Kidney glomerular epithelial cell (primary cell): Measurements from ENCODE around the gene KRT9.
"Not testable (repeated sequence)": the region's sequence is repeated elsewhere in the genome, so short reads cannot be mapped to it uniquely, and the experiment has no call there.

Experiments
- DNase-seq: peaks from one replicate; lab custom pipeline; 2025; lab: John Stamatoyannopoulos, UW

Gene KRT9

DNA sequence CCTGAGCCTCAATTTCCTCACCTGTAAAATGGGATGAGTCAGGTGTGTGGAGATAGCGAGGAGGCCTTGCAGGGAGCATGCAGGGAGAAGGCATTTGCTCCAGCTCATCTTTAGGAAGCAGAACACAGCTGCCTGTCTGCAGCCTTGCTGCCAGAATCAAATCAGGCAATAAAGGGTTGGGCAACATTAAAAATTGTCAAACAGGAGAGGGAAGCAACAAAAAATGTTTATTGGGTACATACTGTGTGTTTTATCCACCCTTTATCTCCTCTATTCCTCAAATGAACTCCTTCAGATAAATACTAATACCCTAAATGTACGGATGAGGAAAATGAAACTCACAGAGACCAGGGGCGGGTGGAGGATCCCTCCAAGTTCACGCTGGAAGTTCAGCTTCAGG lies 28.5 kb upstream of the KRT9 start:
- no peak for DNase-seq

DNA sequence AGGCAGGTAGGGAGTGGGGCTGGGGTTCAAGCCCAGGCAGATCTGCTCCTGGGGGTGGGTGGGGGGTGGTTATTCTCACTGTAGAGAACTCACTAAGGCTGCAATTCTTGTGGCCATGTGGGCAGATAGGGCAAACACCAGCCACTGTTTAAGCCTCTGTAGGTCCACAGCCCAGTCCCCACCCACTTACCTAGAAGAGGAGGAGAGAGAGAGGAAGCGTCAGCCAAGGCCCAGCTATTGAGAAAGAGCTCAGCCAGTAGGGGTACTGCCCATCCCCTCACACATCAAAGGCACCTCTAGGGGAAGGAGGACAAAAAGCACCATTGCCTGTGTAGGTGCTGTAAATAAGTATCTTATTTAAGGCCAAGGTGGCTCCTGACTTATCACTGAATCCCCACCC lies 27.8 kb upstream of the KRT9 start:
- DNase-seq = no peak

DNA sequence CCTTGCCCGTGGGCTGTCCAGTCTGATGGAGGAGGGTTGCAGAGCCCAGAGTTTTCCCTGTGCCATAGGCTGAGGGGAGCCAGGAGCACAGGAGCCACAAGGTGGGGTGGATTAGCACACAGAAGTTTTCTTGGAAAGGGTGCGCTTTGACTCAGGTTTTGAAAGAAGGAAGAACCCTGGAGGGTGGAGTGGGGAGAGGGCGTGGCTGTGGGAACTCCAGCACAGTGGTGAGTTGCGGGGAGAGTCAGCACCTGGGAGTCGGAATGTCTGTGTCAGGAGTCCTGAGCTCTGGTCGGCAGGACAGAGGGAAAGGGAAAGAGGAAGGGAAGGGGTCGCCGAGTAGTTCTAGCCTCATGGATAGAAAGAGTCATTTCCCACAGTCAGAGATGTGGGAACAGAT lies 23.7 kb upstream of the KRT9 start:
- no peak for DNase-seq

DNA sequence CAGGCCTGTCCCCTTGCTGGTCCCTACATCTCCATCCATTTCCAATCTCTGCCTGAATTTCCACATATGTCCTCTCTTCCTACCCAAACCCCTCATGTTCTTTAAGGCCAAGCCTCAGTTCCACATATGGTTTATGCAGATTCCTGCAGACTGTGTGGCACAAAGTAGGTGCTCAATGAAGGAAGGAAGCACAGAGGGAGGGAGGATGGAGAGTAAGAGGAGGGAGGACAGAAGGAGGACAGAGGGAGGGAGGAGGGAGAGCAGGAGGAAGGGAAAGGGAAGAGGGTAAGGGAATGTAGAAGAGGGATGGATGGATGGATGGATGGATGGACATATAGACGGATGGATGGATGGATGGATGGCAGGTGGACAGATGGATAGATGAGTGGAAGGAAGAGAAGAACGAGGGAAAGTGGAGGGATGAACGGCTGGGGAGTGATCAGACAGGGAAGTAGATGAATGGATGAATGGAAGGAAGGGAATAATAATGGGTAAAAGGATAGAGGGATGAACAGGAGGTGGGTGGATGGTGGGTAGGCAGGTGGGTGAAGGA lies 22.6 kb upstream of the KRT9 start:
- no peak for DNase-seq

DNA sequence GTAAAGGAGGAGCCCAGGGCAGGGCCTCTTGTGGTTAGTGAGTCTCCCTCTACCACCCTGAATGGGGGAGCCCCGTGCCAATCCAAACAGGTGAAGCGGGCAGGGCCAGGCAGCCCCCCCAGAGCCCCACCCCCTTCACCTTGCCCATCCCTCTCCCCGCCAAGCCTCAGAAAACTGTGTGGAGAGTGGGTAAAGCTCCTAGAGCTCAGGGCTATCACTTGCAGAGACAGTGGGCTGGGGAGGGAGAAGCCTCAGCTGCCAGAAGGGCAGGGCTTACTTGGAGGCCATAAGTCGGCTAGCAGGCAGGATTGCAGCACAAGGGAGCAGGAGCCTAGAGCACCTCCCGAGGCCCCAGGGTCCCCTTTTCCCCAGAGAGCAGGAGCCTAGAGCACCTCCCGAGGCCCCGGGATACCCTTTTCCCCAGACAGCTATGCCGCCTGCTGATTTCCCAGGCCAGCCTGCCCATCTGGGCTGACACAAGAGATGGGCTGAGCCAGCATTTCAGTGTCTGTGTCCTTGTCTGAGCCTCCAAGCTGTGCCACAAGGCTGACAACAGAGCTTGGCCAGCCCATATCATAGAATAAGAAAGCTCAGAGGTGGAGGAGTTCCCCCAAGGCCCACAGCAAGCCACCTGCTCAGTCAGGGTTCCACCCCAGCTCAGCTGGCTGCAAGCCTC lies 21.6 kb upstream of the KRT9 start:
- DNase-seq = no peak

DNA sequence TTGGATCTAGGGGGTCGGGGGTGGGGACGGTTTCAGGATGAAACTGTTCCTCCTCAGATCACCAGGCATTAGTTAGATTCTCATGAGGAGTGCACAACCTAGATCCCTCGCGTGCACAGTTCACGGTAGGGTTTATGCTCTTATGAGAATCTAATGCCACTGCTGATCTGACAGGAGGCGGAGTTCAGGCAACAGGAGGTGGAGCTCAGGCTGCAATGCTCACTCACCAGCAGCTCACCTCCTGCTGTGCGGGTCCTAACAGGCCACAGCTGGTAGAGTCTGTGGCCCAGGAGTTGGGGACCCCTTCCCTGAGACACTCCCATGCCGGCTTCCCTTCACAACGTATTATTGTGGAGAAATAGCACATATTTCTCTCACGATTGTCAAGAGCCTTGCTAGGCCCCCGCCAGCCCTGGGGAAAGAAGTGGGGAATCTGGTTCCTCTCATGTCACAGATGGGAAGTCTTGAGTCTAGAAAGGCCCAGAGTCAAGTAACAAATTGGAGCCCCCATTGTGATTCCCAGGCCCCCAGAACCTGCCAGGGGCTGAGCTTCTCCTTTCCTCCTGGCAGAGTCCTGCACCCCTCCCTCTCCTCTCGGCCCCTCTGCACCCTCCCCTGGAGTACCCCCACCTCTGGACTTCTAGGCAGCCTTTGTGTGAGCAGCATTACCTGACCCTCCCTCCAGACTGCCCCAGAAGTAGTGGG lies 20.9 kb upstream of the KRT9 start:
- no peak for DNase-seq

DNA sequence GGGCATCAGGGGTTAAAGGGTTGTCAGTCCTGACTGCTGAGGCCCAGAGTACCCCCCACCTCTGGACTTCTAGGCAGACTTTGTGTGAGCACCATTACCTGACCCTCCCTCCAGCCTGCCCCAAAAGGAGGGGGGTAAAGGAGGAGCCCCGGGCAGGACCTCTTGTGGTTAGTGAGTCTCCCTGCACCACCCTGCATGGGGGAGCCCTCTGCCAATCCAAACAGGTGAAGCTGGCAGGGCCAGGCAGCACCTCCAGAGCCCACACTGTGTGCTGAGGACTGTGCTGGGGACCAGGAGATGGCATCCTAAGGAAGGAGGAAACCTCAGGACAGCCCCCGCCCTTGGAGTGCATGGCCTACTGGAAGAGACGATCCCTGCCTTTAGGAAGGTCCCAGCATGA lies 17.4 kb upstream of the KRT9 start:
- DNase-seq = no peak

DNA sequence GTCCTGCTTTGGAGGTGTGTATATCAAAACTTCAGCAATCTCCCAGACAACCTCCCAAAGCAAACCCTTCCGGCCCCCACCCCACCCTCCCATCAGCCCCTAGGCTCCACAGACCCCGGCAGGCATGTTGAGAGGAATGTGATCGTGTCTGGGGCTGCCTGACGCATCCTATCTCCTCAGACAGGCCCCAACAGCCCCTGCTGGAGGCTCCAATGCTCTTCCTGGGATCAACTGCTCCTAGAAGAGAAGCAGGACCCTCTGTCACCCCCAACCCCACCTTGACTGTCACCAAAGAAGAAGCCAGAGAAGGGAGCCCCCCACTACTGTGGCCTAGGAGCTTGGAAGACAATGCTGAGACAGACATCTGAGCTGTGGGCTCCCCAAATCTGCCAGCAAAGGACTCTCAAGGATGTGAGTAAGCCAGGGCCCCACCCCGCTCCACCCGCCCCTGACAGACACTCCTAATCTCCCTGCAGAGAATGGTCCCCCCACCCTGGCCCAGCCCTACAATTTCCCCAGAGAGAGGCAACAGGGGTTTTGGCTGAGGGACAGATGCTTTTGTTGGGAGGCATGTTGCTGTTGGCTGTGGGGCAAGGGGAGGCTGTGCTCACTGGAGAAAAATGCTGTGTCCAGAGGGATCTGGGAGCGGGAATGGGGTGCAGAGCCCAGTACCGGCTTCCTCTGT lies 16.4 kb upstream of the KRT9 start:
- DNase-seq = no peak

DNA sequence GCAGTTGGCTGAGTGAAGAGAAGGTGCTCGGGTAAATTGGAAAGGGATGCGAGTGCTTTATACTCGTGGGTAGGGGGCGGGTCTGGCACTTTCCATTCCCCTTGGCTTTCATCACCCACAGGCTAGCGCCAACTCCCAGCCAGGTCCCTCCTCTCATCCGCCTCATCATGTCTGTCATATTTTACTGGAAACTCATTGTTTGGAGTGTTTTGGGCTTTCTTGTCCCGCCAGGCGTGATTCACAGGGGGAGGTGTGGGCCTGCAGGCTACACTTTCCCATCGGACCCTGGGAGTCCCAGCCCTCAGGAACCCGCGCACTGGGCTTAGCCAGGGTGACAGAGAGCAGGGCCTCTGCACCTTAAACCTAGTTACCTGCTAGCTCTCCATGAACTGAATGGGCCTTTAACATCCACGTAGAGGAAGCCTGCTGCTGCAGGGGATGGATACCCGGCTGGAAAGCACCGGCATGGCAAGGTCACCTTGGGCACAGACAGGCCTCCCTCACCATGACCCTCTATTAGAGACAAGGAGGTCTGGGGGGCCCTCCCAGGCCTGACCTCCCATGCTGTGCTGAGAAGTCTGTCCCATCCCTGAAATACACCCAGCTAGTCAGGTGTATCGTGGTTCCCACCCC lies 15.1 kb upstream of the KRT9 start, which contains the start of gene KRT14:
Gene KRT14 (minus strand): TSS at position 33 of the 633 bp plus-strand sequence. CDS start 61 bp downstream, outside the sequence.
- DNase-seq = no peak

DNA sequence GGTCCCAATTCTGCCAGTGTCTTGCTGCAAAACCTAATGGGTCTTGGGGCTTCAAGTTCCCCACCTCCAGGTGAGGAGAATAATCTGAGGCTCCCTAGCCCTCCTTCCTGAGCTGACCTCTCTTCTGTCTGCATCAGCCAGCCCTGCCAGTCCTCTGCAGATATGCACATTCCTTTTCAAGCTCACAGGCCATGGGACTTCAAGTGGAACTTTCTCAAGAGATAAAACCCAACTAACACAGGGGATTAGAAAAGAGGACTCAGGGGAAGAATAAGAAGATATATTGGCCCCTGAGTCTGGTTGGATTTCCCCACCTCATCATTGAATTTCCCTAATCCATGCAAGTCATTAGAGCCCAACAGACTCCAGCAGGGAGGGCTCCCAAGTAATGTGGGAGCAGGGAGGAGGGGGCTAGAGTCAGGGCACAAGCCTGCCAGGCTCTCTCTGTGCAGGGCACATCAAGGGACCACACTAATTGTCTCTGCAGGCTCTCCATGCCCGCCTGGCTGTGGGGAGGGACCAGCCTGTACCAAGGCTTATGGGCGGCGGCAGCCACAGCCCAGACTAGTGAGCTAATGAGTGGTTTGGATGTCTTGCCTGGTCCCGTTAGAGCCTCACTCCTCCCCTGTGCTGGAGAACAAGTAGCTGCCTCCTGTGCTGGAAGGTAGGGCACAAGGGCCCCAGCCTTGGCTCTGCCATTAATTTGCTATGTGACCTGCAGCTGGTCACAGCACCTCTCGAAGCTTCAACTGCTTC lies 13.6 kb upstream of the KRT9 start:
- no peak for DNase-seq

DNA sequence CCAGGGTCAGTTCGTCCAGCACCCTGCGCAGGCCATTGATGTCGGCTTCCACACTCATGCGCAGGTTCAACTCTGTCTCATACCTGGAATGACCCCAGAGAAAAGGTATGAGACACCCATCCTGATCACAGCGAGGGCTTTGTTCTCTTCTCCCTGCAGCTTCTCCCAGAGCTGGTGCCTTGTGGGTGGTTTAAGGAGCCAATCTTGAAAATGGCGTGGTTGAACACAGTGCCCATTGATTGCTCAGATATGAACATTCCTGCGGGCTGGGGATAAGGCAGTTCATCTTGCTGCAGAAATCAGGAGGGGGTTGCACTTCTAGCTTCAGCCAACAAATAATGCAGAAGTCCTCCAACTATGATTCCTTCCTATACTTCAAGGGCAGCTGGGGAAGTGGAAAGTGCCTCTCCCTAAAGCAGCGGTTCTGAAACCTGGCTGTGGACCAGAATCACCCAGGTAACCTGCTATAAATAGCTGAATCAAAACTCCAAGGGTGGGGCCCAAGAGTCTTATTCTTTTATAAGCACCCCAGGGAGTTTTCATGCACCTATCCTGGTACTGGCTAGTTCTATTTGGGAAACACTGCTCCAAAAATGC lies 12.6 kb upstream of the KRT9 start:
- DNase-seq = not testable (repeated sequence)

DNA sequence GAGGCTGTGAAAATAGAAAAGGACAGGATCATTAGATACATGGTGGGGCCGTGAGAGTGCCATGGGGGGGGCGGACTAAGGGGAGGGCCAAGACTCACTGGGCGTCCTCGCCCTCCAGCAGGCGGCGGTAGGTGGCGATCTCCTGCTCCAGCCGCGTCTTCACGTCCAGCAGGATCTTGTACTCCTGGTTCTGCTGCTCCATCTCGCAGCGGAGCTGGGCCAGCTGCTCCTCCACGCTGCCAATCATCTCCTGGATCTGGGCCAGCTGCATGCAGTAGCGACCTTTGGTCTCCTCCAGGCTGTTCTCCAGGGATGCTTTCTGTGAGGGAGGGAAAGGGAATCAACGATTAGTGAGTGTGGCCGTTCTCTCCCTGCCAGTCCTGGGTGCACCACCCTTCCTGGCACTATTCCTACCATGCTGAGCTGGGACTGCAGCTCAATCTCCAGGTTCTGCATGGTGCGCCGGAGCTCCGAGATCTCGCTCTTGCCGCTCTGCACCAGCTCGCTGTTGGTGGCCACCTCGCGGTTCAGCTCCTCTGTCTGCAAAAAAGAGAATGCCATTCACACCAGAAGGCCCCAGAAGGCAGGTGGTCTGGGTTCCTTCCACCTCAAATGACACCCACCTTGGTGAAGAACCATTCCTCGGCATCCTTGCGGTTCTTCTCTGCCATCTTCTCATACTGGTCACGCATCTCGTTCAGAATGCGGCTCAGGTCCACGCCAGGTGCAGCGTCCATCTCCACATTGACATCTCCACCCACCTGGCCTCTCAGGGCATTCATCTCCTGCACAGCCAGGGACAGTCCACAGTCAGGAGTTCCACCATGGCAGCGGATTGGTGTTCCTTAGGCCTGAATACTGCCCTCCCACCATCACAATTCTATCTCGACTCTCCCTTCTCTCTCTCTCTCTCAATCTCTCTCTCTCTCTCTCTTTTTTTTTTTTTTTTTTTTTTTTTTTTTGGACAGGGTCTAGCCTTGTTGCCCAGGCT lies 11.6 kb upstream of the KRT9 start:
- DNase-seq = no peak

DNA sequence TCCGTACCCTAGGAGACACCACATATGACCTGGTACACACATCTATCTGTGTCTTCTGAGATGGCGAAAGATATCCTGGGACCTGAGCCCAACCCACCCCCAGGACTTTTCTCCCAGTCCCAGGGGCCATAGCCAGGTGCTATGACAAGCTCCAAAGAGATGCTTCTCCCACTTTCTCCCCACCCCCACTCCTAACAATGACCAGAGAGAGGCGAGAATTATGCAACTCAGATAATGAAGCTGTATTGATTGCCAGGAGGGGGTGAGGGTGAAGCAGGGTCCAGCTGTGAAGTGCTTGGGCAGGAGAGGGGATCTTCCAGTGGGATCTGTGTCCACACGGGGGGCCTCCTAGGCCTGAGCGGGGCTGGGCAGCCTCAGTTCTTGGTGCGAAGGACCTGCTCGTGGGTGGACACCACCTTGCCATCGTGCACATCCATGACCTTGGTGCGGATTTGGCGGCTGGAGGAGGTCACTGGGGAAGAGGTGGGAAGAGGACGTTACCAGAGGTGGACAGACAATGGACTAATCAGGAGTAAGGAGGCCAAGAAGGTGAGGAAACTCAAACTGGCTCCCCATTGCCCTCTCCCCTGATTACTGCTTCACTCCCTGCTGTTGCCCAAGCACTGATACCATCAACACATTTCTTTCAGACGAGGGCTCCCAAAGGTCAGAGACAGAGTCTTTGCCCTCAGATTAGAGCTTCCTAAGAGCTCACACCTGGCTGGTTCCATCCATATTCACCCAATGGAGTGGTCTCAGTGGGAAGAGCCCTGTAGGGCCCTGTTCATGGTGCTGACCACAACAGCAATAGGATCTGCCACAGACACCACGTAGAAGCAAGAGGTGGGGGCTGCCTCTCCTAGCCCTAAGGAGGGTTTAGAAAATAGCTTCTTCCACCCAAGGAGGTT lies 10.5 kb upstream of the KRT9 start:
- not testable (repeated sequence) for DNase-seq

DNA sequence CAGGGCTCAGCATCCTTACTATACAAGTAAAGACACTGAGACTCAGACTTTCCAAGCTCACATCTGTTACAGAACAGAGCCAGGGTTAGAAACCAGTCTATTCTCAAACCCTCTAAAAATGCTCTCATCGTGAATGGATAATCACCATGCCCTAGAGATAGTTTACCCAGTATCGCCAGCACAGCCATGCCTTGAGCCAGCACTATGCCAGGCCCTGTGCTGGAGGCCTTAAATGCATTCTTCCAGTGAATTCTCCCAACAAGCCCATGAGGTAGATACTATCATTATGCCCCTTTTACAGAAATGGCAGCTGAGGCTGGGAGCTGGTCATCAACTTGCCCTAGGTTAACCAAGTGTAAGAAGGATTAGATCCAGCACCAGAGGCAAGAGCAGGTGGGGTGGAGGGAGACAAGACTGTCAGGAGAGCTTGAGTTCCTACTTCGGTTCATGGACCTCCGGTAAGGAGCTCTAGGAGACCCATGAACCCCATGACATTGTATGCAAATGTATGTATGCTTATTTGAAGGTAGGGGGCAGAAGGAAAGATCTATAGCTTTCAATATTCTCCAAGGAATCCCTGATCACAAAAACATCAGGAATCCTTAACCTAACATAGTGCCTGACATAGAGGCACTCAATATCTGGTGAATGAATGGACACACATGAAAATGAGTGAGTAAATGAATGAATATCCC lies 9.7 kb upstream of the KRT9 start:
- no peak for DNase-seq

DNA sequence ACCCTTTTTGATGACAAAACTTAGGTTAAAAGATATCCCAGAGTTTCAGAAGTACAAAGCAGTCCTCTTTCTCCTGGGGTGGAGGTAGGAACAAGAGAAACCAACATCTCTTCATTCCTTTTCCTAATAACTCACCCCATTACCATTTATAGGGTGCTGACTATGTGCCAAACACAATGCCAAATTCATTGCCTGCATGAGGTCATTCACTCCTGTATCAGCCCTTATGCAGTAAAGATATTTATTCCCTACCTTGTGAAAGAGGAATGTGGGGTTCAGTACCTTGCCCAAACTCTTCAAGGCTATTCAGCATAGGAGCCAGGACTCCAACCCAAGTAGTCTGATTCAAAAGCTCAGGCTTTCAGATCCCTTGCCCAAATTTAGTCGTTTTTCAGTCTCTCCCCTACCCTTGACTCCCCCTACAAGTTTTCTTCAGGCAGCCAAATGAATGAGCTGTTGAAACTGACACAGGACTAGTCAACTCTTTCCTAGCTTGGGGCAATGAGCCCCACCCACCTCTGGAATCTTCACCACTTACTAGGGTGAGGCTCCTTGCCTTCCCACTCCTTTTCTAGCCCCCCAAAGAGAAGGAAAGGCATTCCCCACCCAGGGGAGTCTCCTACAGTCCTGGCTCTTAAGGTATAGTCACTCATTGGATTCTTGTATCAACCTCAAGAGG lies 9.0 kb upstream of the KRT9 start:
- no peak for DNase-seq

DNA sequence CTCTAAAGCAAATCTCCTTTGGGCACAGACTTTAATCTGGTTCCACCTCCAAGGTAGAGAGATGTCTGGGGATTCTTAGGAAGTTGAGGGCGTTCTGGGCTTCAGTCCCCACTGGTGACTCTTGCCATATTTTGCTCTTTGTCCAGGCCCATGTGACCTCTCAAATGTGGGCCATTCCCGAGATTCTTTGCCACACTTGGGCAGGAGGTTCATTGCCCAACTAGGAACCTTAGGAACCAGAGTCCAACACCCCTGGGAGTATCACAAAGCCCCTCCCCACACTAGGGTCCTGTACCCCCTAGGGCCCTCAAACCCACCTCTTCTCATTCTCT lies 8.4 kb upstream of the KRT9 start:
- DNase-seq = no peak

DNA sequence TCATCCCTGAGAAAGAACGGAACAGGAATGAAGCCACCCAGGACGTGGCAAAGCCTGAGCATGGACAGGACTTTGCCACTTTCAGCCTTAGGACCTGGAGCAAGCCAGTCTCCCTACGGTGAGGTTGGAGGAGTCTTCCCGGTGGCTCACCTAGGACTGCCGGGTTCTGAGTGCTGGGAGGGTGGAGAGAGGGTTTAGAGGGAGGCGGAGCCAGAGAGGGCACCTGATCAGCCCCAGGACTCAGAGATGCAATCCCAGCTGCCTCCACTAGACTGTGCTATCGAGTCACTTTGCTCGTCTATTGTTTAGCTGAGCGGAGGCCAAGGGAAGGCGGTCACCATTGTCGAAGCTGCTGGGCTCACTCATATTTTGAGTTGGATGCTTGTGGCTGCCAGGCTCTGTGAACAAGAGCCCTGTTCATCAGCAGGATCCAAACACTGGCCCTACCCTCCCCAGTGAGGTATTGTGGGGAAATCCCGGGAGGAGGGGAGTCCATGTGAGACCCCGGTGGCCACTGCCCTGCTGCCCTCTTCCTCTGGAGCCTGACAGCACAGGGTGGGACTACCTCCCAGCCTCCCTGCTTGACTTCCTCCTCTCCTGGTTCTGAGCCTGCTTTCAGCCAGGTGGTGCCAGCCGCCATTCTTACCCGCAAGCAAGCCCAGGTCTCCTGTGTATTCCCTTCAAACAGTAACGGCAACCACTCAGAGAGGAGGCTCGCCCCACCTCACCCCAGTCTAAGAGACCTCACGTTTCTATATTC lies 7.8 kb upstream of the KRT9 start:
- peak; percentile 86 for DNase-seq
